MCF 10A (cell line): ENCODE data around the gene STIMATE. TPM values are rescaled to one million over a fixed set of nuclear protein-coding genes. Genes with fewer than 3 reads are reported as not detected.

Experiments
- BruUV-seq: library from RNA; stranded (reverse); fragments of 400-500 nt; replicated peaks from 2 replicates; lab custom pipeline; 2021; lab: Mats Ljungman, UMichigan
- CTCF ChIA-PET: fragments of 300-600 bp; sonication (Branson Sonifier 250); formaldehyde crosslinking; extraction: SDS; loops from one replicate; lab custom pipeline; 2021; ENCODE audit warnings: antibody characterized with exemption, inconsistent platforms; lab: Yijun Ruan, JAX
- POLR2A ChIA-PET: fragments of 300-600, 350-650 bp; sonication (Branson Sonifier 250); formaldehyde crosslinking; extraction: SDS; loops from one replicate; lab custom pipeline; 2020; ENCODE audit warnings: antibody characterized with exemption, inconsistent platforms; lab: Yijun Ruan, JAX
- DNase-seq: peaks from one replicate; pipeline ENCODE4 v3.0.0-alpha.2; 2018; ENCODE audit not compliant: unreplicated experiment
- H3K27ac Mint-ChIP-seq: one replicate; pipeline ENCODE4 v1.8.0; 2022; ENCODE audit warnings: mild to moderate bottlenecking, low read depth, mixed read lengths; ENCODE audit not compliant: unreplicated experiment
- H3K27me3 Mint-ChIP-seq: one replicate; pipeline ENCODE4 v1.8.0; 2022; ENCODE audit warnings: mixed read lengths; ENCODE audit not compliant: insufficient read depth, unreplicated experiment
- H3K36me3 Mint-ChIP-seq: one replicate; pipeline ENCODE4 v1.8.0; 2022; ENCODE audit warnings: mild to moderate bottlenecking, moderate library complexity, mixed read lengths; ENCODE audit not compliant: insufficient read depth, unreplicated experiment
- H3K4me1 Mint-ChIP-seq: one replicate; pipeline ENCODE4 v1.8.0; 2022; ENCODE audit warnings: mixed read lengths; ENCODE audit not compliant: insufficient read depth, unreplicated experiment
- H3K4me3 Mint-ChIP-seq: one replicate; pipeline ENCODE4 v1.8.0; 2022; ENCODE audit warnings: mild to moderate bottlenecking, moderate library complexity, mixed read lengths; ENCODE audit not compliant: unreplicated experiment
- H3K9me3 Mint-ChIP-seq: one replicate; pipeline ENCODE4 v1.8.0; 2022; ENCODE audit warnings: mixed read lengths; ENCODE audit not compliant: unreplicated experiment
- CTCF ChIP-seq: fragments of 200-600 bp; IDR thresholded peaks from one replicate; pipeline ENCODE4 v1.8.0; 2022; ENCODE audit warnings: antibody characterized with exemption, mild to moderate bottlenecking; ENCODE audit not compliant: unreplicated experiment
- intact Hi-C: fragments of 100-400 bp; cut with micrococcal nuclease; formaldehyde crosslinking; loops from 2 replicates; pipeline ENCODE4 v1.14.1; 2022
- total RNA-seq: library from RNA; stranded (reverse); gene quantifications from 2 replicates; pipeline ENCODE4 v1.2.3, GENCODE V29; 2022

Gene STIMATE
- total RNA-seq, 1 experiment from 2014 or later: 12.0 TPM

- H3K9me3 Mint-ChIP-seq: no peaks in the 10 kb centered on the region
- DNase-seq: no peak
- no TSS peak for BruUV-seq
- H3K27me3 Mint-ChIP-seq: no peaks in the 10 kb centered on the region
- intact Hi-C loops: no loop called here
- H3K36me3 Mint-ChIP-seq: no peaks in the 10 kb centered on the region
- H3K4me1 Mint-ChIP-seq: peaks cover 6% of the 10 kb centered on the region
- POLR2A ChIA-PET: no interaction called here
- H3K27ac Mint-ChIP-seq: no peak overlapping the region
- H3K4me3 Mint-ChIP-seq: no peak overlapping the region
- CTCF ChIA-PET: no interaction called here
- no peak for TF ChIP-seq CTCF
These were observed 106.6 kb downstream of the STIMATE start for GRCh38 chr3:52790741-52791140.

- POLR2A ChIA-PET: no interaction called here
These were observed 107.0 kb downstream of the STIMATE start for GRCh38 chr3:52790337-52790736.

GRCh38 chr3:52789746-52790040 lies 107.7 kb downstream of the STIMATE start:
- Mint-ChIP-seq H3K27ac (no peak overlapping the region), H3K27me3 (no peaks in the 10 kb centered on the region), H3K4me3 (no peak overlapping the region), H3K9me3 (no peaks in the 10 kb centered on the region), H3K36me3 (no peaks in the 10 kb centered on the region), H3K4me1 (peaks cover 6% of the 10 kb centered on the region)
- ChIA-PET CTCF (interaction anchor here (0.6 to 1.1 kb wide), 2 partner anchors 10 to 407 kb away, joined by 3 to 4 read pairs; no protein-coding TSS in a partner anchor), POLR2A (no interaction called here)
- DNase-seq: no peak
- intact Hi-C loops: no loop called here
- BruUV-seq: no TSS peak
- TF ChIP-seq CTCF: no peak

More at GRCh38 chr3:52790337-52790736, 107.0 kb downstream of the STIMATE start:
- TF ChIP-seq CTCF: no peak
- no peaks in the 10 kb centered on the region for H3K36me3 Mint-ChIP-seq
- CTCF ChIA-PET: no interaction called here
- H3K4me1 Mint-ChIP-seq: peaks cover 6% of the 10 kb centered on the region
- intact Hi-C loops: no loop called here
- no peak overlapping the region for H3K27ac Mint-ChIP-seq
- H3K9me3 Mint-ChIP-seq: no peaks in the 10 kb centered on the region
- no peaks in the 10 kb centered on the region for H3K27me3 Mint-ChIP-seq
- BruUV-seq: no TSS peak
- H3K4me3 Mint-ChIP-seq: no peak overlapping the region
- DNase-seq: no peak

- no peak for TF ChIP-seq CTCF
- CTCF ChIA-PET: interaction anchor here (0.6 to 1.1 kb wide), 3 partner anchors 10 to 407 kb away, joined by 3 to 4 read pairs (median 3); no protein-coding TSS in a partner anchor
- intact Hi-C loops: no loop called here
- H3K27me3 Mint-ChIP-seq: peaks cover under 1% of the 10 kb centered on the region
- no peak overlapping the region for H3K4me3 Mint-ChIP-seq
- POLR2A ChIA-PET: no interaction called here
- no peak overlapping the region for H3K27ac Mint-ChIP-seq
- no peaks in the 10 kb centered on the region for H3K36me3 Mint-ChIP-seq
- H3K4me1 Mint-ChIP-seq: peaks cover 6% of the 10 kb centered on the region
- no TSS peak for BruUV-seq
- H3K9me3 Mint-ChIP-seq: no peaks in the 10 kb centered on the region
- no peak for DNase-seq
These were observed 108.2 kb downstream of the STIMATE start for GRCh38 chr3:52788890-52789745.
